LHCN-M2 (cell line): ENCODE data around the gene FAM47B. TPM values are rescaled to one million over a fixed set of nuclear protein-coding genes. Genes with fewer than 3 reads are reported as not detected.

Source experiments
- DNase-seq: peaks from one replicate; pipeline ENCODE4 v3.0.0-alpha.2; 2012; ENCODE audit warnings: low read depth
- polyA plus RNA-seq: library from polyadenylated mRNA; unstranded; fragments of >200 nt; gene quantifications from one replicate; pipeline ENCODE4 v1.2.1, GENCODE V29; 2012; ENCODE audit warnings: missing spikeins
- total RNA-seq: library from RNA; depleted of rRNA; stranded (reverse); fragments of >200 nt; gene quantifications from 2 replicates; pipeline ENCODE4 v1.2.3, GENCODE V29; 2014; rRNA removed

Gene FAM47B
- total RNA-seq = not detected in 2 replicates
- polyA plus RNA-seq = not detected

GRCh38 chrX:34942496-34942895 is at the start of gene FAM47B:
FAM47B (plus strand) TSS chrX:34942796; CDS start chrX:34942832, 36 bp downstream.
- DNase-seq = no peak

GRCh38 chrX:34893741-34894140 is 48.9 kb upstream of the FAM47B start:
- DNase-seq = peak; percentile 10

DNA sequence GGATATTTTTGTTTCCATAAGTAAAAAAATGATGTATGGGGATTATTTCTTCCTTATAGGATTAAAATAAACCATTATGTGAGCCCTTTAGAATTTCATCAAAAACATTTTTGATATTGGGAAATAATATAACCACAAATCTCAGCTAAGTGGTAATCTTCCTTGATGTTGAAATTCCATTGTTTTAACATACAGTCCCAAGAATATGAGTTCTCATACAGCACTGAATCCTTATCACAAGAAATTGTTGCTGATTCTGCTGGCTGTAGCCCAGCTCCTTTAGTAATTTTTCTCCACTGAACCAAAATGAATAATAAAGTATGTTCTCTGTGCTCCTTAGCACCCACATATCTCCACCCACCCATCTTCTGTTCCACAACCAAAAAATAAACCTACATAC is 41.9 kb upstream of the FAM47B start:
- DNase-seq = peak; percentile 17

GRCh38 chrX:34901761-34902160 is 40.8 kb upstream of the FAM47B start:
- DNase-seq = peak; percentile 9

DNA sequence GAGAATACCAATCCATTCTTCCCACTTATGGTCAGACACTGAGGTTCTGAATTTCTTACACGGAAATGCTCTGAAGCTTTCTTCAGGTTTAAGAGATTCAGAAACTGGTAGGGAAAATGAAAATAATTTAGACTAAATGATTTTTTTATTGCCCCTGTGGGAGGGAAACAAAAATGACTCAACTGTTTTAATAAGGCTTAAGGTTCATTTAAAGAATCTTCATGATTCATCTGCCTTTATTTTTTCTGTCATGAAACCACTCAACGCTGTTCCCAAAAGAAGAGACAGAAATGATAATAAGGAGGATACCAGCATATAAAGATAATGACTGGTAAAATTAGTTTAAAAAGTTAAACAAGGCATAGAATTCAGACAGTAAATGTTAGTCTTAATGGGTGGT is 39.3 kb upstream of the FAM47B start:
- DNase-seq = peak; percentile 68

GRCh38 chrX:34909151-34909550 is 33.4 kb upstream of the FAM47B start:
- DNase-seq = no peak

- no peak for DNase-seq
These were observed 27.0 kb upstream of the FAM47B start for GRCh38 chrX:34915463-34916225.

DNA sequence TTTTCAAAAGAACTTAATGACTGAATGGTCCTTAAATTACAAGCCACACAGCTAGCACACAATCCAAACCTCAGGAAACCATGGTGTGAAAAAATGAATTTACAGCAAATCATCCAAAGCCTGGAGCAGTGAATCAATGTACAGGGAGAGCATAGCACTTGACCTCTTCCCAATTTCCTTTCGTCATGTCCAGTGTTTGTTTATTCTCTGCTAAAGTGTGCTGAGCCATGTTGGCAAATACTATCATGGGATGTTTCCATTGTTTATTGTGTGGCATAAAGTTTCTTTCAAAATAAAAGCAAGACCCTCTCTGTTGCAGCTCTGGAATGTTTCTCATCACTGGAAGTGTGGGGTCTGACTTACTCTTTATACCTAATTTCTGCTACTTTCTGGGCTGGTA is 25.4 kb upstream of the FAM47B start:
- DNase-seq = no peak

DNA sequence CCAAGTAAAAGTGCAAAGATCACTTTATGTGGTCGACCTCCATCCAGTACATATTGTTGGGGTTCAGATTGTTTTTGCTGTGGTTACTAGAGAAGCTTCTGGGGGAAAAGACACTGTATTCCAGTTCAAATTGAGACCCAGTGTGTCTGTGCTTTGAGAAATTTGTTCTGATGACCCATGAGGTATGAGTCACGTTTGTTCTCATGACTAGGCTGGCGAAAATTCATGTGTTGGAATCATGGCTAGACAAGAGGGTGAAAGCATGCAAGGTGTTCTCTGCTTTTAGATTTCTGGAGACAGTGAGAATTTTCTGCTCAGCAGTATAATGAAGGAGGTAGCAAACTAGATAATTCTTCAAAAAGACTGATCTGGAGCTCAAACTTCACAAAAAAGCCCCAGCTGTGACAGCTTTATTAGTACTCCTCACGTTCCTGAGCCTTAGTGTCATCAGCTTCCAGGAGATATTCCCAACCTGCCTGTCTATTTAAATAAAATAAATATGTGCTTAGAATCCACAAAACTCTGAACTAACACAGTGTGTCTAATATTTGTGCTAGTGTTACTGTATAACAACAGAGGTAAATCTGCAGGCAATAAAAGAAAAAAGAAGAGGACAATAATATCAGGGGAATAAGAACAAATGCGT is 24.4 kb upstream of the FAM47B start:
- peak; percentile 72 for DNase-seq

DNA sequence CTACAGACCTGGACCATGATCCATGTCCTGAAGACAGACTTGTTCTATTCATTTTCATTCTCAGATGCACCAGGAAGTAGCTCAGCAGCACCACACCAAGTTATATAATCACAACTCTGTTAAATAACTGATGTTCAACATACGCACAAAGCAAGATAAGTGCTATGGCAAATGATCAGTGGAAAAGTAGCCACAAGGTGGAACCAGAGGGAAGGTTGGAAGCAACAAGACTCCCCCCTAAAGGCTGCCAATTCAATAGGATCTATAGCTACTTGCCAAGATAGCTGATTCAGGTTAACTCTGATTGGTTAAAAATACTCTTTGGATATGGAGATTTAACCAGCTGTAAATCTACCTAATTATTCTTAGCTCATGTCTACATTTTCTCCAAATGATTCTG is 23.7 kb upstream of the FAM47B start:
- peak; percentile 57 for DNase-seq

DNA sequence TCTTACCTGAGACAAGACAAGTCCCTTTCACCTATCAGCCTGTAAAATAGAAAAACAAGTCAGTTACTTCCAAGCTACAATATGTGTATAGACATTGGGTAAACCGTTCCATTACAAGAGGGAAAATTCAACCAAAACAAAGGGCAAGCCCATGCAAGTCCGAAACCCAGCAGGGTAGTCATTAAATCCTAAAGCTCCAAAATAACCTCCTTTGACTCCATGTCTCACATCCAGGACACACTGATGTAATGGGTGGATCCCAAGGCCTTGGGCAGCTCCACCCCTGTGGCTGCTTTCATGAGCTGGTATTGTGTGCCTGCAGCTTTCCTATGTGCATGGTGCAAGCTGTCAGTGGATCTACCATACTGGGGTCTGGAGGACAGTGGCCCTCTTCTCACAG is 14.7 kb upstream of the FAM47B start:
- DNase-seq = no peak

GRCh38 chrX:34943235-34943634 is 639 bp downstream of the FAM47B start:
- DNase-seq = no peak

- DNase-seq = peak; percentile 59
These were observed 14.3 kb downstream of the FAM47B start for GRCh38 chrX:34956916-34957315.

DNA sequence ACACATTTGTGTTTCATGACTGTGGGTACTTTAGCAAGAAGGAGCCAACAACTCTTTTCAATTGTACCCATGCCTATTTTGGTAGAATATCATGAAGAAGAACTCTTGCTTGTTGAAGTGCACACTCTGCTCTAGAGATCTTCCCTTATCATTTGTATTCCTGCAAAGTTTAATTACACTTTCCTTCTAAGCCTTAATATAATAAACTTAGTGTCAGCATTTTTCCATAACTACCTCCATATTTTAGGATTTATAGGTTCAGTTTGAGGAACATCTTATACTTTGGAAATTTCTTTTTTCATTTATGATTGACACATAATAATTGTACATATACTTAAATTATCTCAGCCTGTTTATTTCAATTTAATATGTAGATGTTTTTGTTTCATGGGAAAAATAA is 19.1 kb downstream of the FAM47B start:
- DNase-seq = no peak

DNA sequence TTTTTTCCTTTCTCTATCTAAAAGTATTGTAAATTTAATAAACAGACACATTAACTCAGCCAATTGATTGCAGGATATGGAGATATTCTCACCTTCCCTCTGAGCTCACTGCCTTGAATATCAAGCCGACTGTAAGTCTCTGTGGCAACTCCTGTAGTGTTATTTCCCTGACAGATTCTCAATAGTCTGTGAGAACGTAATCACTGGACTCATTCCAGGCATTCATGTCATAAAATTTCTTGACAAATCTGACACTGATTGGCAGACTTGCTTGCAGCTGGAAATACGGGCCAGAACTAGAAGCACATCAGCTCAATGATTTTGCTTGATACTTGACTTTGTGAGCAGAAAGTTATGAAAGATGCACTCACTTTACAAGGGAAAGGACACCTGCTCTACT is 29.6 kb downstream of the FAM47B start:
- DNase-seq = no peak

- DNase-seq = no peak
These were observed 35.6 kb downstream of the FAM47B start for GRCh38 chrX:34978171-34978570.

DNA sequence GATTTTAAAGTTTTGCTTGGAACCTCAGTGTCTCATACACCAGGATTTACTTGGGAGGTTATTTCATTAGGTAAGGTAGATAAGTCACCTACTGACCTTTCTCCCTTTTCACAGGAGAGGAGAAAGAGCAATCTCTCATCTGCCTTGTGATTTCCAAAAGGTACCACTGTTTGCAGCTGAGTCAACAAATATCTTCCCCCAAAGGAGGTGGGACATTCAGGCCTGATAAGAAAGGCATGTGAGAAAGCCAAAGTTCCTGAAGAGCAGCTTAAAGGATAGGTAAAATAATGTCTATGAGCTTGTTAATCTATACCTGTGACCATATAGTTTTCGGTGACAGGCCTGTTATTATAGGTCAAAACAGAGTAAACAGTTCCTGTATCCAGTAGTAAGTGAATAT is 45.0 kb downstream of the FAM47B start:
- no peak for DNase-seq
